Measurements from ENCODE around the gene WDR86.

WDR86 gene

DNA sequence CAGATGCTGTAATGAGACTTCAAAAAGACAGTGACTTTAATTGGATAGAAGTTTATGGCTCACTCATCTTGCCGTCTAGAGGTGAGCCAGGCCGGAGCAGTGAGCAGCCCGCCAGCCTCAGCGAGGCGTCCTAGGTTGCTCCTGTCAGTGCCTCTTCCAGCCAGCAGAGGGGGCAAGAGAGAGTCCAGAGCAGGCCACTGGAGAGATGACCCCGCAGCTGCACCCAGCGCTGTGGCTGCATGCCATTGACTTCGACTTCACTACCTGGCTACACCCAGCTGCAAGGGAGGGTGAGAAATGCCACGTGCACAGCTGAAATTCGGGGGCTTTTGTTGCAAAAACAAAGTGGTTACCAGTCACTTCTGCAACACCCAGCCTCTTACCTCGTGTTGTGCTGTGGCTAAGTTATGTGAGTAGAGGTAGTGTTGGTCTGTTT, 41.7 kb downstream of the WDR86 start:
- Histone ChIP-seq H3K27ac (ENCODE audit: low read length) (no peak overlapping the region), H3K4me3 (ENCODE audit: low read depth in 1 of 2, low read length in 2 of 2) (no peak overlapping the region)

DNA sequence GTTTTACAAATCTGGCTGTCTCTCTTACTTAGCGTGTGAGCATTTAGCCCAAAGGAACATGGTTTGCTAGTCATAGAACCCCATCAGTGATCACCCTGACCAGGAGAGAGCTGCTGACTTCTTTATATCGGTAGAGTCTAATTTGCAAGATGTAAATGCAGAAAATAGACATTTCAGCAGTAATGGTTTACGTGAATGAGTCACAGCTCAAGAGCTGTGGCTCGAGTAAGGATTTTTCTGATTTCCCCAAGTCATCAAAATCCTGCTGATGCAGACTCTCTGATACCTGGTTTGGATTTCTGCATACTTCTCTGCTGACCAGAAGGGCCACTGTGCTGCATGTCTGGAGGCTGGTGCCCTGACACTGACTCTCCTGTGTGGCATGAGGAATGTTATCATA, 42.6 kb downstream of the WDR86 start:
- Histone ChIP-seq H3K27ac (ENCODE audit: low read length) (peak overlapping the region; percentile 14), H3K4me3 (ENCODE audit: low read depth in 1 of 2, low read length in 2 of 2) (no peak overlapping the region), H3K9me3 (ENCODE audit: control insufficient read depth in 1 of 2, low read length in 2 of 2) (no peaks in the 10 kb centered on the region), H3K27me3 (ENCODE audit: low read depth, low read length) (no peaks in the 10 kb centered on the region), H3K4me1 (ENCODE audit: control insufficient read depth in 1 of 2, insufficient read depth in 2 of 2, low read length in 2 of 2) (peaks cover 14 to 26% of the 10 kb centered on the region in 2 donors), H3K36me3 (ENCODE audit: control insufficient read depth in 1 of 2, insufficient read depth in 2 of 2, low read length in 2 of 2) (peaks cover 16 to 20% of the 10 kb centered on the region in 2 donors)

More for the DNA sequence above, 41.7 kb downstream of the WDR86 start:
- Histone ChIP-seq H3K4me1 (ENCODE audit: control insufficient read depth in 1 of 2, insufficient read depth in 2 of 2, low read length in 2 of 2) (peaks cover 14 to 26% of the 10 kb centered on the region in 2 donors), H3K9me3 (ENCODE audit: control insufficient read depth in 1 of 2, low read length in 2 of 2) (no peaks in the 10 kb centered on the region), H3K27me3 (ENCODE audit: low read depth, low read length) (no peaks in the 10 kb centered on the region), H3K36me3 (ENCODE audit: control insufficient read depth in 1 of 2, insufficient read depth in 2 of 2, low read length in 2 of 2) (peaks cover 8 to 27% of the 10 kb centered on the region in 2 donors)

DNA sequence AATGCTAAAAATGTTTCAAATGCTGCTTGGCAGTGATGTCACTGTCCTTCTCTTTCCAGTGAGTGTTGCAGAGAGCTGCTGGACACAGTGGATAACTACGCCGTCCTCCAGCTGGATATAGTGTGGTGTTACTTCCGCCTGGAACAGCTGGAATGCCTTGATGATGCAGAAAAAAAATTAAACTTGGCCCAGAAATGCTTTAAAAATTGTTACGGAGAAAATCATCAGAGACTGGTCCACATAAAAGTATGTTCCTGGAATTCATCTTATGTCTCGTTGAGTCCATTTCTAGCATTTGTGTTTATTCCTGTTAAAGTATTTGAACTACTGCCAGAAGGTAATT, 43.0 kb downstream of the WDR86 start:
- H3K36me3 ChIP-seq (ENCODE audit: control insufficient read depth in 1 of 2, insufficient read depth in 2 of 2, low read length in 2 of 2) = peaks cover 18 to 21% of the 10 kb centered on the region in 2 donors
- H3K27ac ChIP-seq (ENCODE audit: low read length) = peak overlapping the region; percentile 72
- no peak overlapping the region for H3K4me3 ChIP-seq (ENCODE audit: low read depth in 1 of 2, low read length in 2 of 2)
- no peaks in the 10 kb centered on the region for H3K9me3 ChIP-seq (ENCODE audit: control insufficient read depth in 1 of 2, low read length in 2 of 2)
- no peaks in the 10 kb centered on the region for H3K27me3 ChIP-seq (ENCODE audit: low read depth, low read length)
- H3K4me1 ChIP-seq (ENCODE audit: control insufficient read depth in 1 of 2, insufficient read depth in 2 of 2, low read length in 2 of 2) = peaks cover 14 to 26% of the 10 kb centered on the region in 2 donors

DNA sequence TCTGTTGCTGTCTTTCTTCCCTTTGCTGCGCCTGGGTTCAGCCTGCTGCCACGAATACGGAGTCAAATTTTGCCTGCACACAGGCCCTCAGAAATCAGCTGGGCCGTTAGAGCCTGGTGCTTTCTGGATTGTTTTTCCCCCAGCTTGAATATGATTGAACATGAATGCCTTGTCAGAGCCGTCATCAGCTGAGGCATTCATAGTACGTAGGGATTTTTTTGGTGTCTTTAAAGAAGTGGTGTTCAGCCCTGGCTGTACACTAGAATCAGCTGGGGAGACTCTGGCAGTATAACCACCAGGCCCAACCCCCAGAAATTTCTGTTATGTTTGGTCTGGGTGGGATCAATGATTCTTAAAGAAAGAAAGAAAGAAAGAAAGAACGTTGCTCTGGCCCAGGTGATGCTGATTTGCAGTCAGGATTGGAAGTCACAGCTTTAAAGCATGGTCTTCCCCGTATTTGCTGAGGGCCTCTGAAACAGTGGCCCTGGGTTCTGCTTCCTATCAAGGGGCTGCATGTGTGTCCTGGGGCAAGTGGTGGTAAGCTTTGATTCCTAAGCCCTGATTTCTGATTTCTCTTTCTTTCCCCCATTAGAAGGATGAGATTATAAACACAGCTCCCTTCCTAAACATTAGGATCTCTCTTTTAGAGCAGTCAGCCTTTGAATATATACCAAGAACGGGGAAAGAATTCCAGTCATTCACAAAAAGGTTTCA, 43.5 kb downstream of the WDR86 start:
- Histone ChIP-seq H3K4me3 (ENCODE audit: low read depth in 1 of 2, low read length in 2 of 2) (no peak overlapping the region), H3K27me3 (ENCODE audit: low read depth, low read length) (no peaks in the 10 kb centered on the region), H3K9me3 (ENCODE audit: control insufficient read depth in 1 of 2, low read length in 2 of 2) (no peaks in the 10 kb centered on the region), H3K27ac (ENCODE audit: low read length) (peak overlapping the region; percentile 72), H3K36me3 (ENCODE audit: control insufficient read depth in 1 of 2, insufficient read depth in 2 of 2, low read length in 2 of 2) (peaks cover 16 to 21% of the 10 kb centered on the region in 2 donors), H3K4me1 (ENCODE audit: control insufficient read depth in 1 of 2, insufficient read depth in 2 of 2, low read length in 2 of 2) (peaks cover 14 to 26% of the 10 kb centered on the region in 2 donors)

DNA sequence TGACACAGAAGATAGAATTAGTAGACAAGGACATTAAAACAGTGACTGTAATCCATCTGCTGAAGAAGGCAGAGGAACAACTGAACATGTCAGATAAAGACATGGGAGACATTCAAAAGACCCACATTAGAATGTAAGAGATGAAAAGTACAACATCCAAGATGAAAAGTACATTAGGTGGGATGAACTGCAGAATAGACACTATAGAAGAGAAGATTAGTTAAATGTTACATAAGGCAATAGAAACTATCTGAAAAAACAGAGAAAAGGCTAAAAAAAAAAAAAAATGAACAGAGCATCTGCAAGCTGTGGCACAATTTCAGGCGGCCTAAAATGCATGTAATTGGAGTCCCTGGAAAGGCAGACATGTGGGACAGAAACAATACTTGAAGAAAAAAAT, 46.7 kb downstream of the WDR86 start:
- no peaks in the 10 kb centered on the region for H3K9me3 ChIP-seq (ENCODE audit: control insufficient read depth in 1 of 2, low read length in 2 of 2)
- peaks cover 14 to 24% of the 10 kb centered on the region in 2 donors for H3K36me3 ChIP-seq (ENCODE audit: control insufficient read depth in 1 of 2, insufficient read depth in 2 of 2, low read length in 2 of 2)
- H3K27ac ChIP-seq (ENCODE audit: low read length) = no peak overlapping the region
- H3K4me3 ChIP-seq (ENCODE audit: low read depth in 1 of 2, low read length in 2 of 2) = no peak overlapping the region
- H3K4me1 ChIP-seq (ENCODE audit: control insufficient read depth in 1 of 2, insufficient read depth in 2 of 2, low read length in 2 of 2) = peaks cover 14 to 23% of the 10 kb centered on the region in 2 donors
- H3K27me3 ChIP-seq (ENCODE audit: low read depth, low read length) = no peaks in the 10 kb centered on the region

DNA sequence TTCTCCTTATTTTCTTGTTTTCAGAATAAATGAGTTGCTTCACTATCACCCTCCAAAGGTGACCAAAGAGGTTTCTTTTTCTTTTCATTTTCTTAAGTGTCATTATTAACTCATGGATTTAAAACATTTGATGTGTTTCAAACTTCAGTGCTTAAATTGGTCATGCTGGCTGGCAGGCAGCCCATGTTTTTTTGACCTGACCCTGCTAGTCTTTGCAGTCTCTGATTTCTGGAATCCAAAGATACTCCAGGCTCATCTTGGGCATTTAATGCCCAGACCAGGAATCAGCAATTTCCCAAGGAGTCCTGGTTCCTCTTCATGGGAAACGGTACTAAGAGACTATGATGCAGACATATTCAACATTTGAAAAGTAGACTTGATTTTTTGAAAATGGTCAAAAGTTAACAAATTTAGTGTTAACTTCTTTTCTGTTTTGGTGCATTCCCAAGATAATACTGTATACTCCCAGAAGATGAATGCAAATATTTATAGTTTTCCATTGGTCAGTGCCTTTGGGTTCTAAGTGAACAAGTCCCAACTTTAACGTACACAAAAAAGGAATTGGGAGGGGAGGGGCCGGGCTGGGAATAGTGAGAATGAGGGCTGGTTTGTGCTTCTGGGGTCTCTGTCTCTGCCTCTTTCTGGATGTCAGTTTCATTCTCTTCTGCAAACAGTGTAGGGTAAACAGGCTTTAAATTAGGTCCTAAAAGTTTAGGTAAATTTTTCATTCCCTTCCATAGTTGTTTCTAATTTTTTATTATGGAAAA, 48.5 kb downstream of the WDR86 start:
- Histone ChIP-seq H3K27ac (ENCODE audit: low read length) (no peak overlapping the region), H3K9me3 (ENCODE audit: control insufficient read depth in 1 of 2, low read length in 2 of 2) (no peaks in the 10 kb centered on the region), H3K4me3 (ENCODE audit: low read depth in 1 of 2, low read length in 2 of 2) (no peak overlapping the region), H3K27me3 (ENCODE audit: low read depth, low read length) (no peaks in the 10 kb centered on the region), H3K36me3 (ENCODE audit: control insufficient read depth in 1 of 2, insufficient read depth in 2 of 2, low read length in 2 of 2) (peaks cover 25 to 26% of the 10 kb centered on the region in 2 donors), H3K4me1 (ENCODE audit: control insufficient read depth in 1 of 2, insufficient read depth in 2 of 2, low read length in 2 of 2) (peaks cover under 1 to 12% of the 10 kb centered on the region in 2 donors)

DNA sequence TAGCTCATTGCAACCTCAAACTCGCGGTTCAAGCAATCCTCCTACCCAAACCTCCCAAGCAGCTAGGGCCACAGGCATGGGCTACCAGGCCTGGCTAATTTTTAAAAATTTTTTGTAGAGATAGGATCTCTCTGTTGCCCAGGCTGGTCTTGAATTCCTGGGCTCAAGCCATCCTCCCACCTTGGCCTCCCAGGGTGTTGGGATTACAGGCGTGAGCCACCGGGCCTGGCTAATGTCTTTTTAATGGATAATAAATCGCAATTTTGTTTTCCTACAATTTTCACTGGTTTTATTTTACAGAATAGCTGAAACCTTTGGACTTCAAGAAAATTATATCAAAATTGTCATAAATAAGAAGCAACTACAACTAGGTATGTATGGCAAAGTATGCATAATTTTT, 57.3 kb downstream of the WDR86 start:
- H3K27ac ChIP-seq (ENCODE audit: low read length) = no peak overlapping the region
- H3K4me1 ChIP-seq (ENCODE audit: control insufficient read depth in 1 of 2, insufficient read depth in 2 of 2, low read length in 2 of 2) = no peaks in the 10 kb centered on the region
- H3K36me3 ChIP-seq (ENCODE audit: control insufficient read depth in 1 of 2, insufficient read depth in 2 of 2, low read length in 2 of 2) = peaks cover 46 to 58% of the 10 kb centered on the region in 2 donors

GRCh38 chr7:151351967-151352366, 57.9 kb downstream of the WDR86 start:
- H3K27me3 ChIP-seq (ENCODE audit: low read depth, low read length) = no peaks in the 10 kb centered on the region
- no peak overlapping the region for H3K4me3 ChIP-seq (ENCODE audit: low read depth in 1 of 2, low read length in 2 of 2)
- peak overlapping the region; percentile 34 for H3K27ac ChIP-seq (ENCODE audit: low read length)
- H3K9me3 ChIP-seq (ENCODE audit: control insufficient read depth in 1 of 2, low read length in 2 of 2) = no peaks in the 10 kb centered on the region
- peaks cover 46 to 58% of the 10 kb centered on the region in 2 donors for H3K36me3 ChIP-seq (ENCODE audit: control insufficient read depth in 1 of 2, insufficient read depth in 2 of 2, low read length in 2 of 2)
- no peaks in the 10 kb centered on the region for H3K4me1 ChIP-seq (ENCODE audit: control insufficient read depth in 1 of 2, insufficient read depth in 2 of 2, low read length in 2 of 2)

More for the DNA sequence above, 57.3 kb downstream of the WDR86 start:
- Histone ChIP-seq H3K9me3 (ENCODE audit: control insufficient read depth in 1 of 2, low read length in 2 of 2) (no peaks in the 10 kb centered on the region), H3K27me3 (ENCODE audit: low read depth, low read length) (no peaks in the 10 kb centered on the region), H3K4me3 (ENCODE audit: low read depth in 1 of 2, low read length in 2 of 2) (no peak overlapping the region)

GRCh38 chr7:151351027-151351426, 58.8 kb downstream of the WDR86 start:
- H3K36me3 ChIP-seq (ENCODE audit: control insufficient read depth in 1 of 2, insufficient read depth in 2 of 2, low read length in 2 of 2) = peaks cover 50 to 57% of the 10 kb centered on the region in 2 donors
- no peaks in the 10 kb centered on the region for H3K4me1 ChIP-seq (ENCODE audit: control insufficient read depth in 1 of 2, insufficient read depth in 2 of 2, low read length in 2 of 2)
- H3K27ac ChIP-seq (ENCODE audit: low read length) = no peak overlapping the region
- H3K27me3 ChIP-seq (ENCODE audit: low read depth, low read length) = no peaks in the 10 kb centered on the region
- no peak overlapping the region for H3K4me3 ChIP-seq (ENCODE audit: low read depth in 1 of 2, low read length in 2 of 2)
- no peaks in the 10 kb centered on the region for H3K9me3 ChIP-seq (ENCODE audit: control insufficient read depth in 1 of 2, low read length in 2 of 2)

DNA sequence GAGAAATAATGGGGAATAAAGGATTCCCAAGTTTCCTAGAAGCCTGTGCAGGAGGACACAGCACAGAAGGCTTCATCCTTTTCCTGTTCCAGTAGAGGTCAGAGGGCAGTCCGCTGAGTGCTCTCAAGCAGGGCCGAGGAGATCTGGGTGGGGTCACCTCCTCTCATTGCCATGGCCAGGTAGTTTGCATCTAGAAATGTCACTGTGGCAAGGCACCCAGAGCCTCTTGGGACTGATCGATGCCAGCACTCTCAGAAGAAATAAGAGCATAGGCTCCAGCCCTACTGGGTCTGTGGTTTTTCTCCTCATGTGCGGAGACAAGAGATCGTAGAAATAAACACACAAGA, 60.4 kb downstream of the WDR86 start:
- peak overlapping the region; percentile 41 to 52 for H3K4me3 ChIP-seq (ENCODE audit: low read depth in 1 of 2, low read length in 2 of 2)
- peaks cover 44 to 47% of the 10 kb centered on the region in 2 donors for H3K36me3 ChIP-seq (ENCODE audit: control insufficient read depth in 1 of 2, insufficient read depth in 2 of 2, low read length in 2 of 2)
- H3K4me1 ChIP-seq (ENCODE audit: control insufficient read depth in 1 of 2, insufficient read depth in 2 of 2, low read length in 2 of 2) = no peaks in the 10 kb centered on the region
- H3K9me3 ChIP-seq (ENCODE audit: control insufficient read depth in 1 of 2, low read length in 2 of 2) = no peaks in the 10 kb centered on the region
- peak overlapping the region; percentile 89 for H3K27ac ChIP-seq (ENCODE audit: low read length)
- no peaks in the 10 kb centered on the region for H3K27me3 ChIP-seq (ENCODE audit: low read depth, low read length)

DNA sequence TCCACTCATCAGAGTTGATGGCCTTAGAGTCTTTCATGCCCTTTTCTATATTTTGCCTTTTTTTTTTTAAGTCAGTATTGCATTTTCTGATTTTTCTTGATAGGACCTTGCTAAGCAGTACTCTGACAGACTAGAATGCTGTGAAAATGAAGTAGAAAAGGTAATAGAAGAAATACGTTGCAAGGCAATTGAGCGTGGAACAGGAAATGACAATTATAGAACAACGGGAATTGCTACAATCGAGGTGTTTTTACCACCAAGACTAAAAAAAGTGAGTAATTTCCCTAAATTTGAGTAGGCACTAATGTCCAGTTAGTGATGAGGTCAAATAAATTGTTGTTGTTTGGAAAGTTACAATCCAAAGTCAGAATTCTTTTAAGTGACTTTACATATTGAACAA, 60.9 kb downstream of the WDR86 start:
- peak overlapping the region; percentile 89 for H3K27ac ChIP-seq (ENCODE audit: low read length)
- H3K9me3 ChIP-seq (ENCODE audit: control insufficient read depth in 1 of 2, low read length in 2 of 2) = no peaks in the 10 kb centered on the region
- peaks cover 44 to 46% of the 10 kb centered on the region in 2 donors for H3K36me3 ChIP-seq (ENCODE audit: control insufficient read depth in 1 of 2, insufficient read depth in 2 of 2, low read length in 2 of 2)
- no peaks in the 10 kb centered on the region for H3K4me1 ChIP-seq (ENCODE audit: control insufficient read depth in 1 of 2, insufficient read depth in 2 of 2, low read length in 2 of 2)
- no peaks in the 10 kb centered on the region for H3K27me3 ChIP-seq (ENCODE audit: low read depth, low read length)
- H3K4me3 ChIP-seq (ENCODE audit: low read depth in 1 of 2, low read length in 2 of 2) = no peak overlapping the region

Measured in muscle layer of duodenum (tissue), 2 donors.